Activated T-helper 1 cell treated with anti-CD3 and anti-CD28 coated beads, Interleukin-12 subunit alpha, Interleukin-12 subunit beta, Interleukin-2, Interleukin-4 antibody, amounts not matched to agents 30 ng/mL and 10 ng/mL and 1 ng/mL, durations not matched to agents 14 hours and 24 hours and 36 hours (primary cell): ENCODE results near the gene RAET1E. TPM values are rescaled to one million over a fixed set of nuclear protein-coding genes. Genes with fewer than 3 reads are reported as not detected.

Experiments used
- DNase-seq: peaks from one replicate; pipeline ENCODE4 v3.0.0; 2021; ENCODE audit warnings: low spot score
- H3K27ac Mint-ChIP-seq: one replicate; pipeline ENCODE4 v1.8.0; 2021; ENCODE audit warnings: mild to moderate bottlenecking, mixed read lengths
- H3K27me3 Mint-ChIP-seq: one replicate; pipeline ENCODE4 v1.8.0; 2022; ENCODE audit warnings: mild to moderate bottlenecking, moderate library complexity, mixed read lengths; ENCODE audit not compliant: insufficient read depth
- H3K36me3 Mint-ChIP-seq: one replicate; pipeline ENCODE4 v1.8.0; 2021; ENCODE audit warnings: low read depth, mixed read lengths
- H3K4me1 Mint-ChIP-seq: one replicate; pipeline ENCODE4 v1.8.0; 2021; ENCODE audit warnings: low read depth, mixed read lengths
- H3K4me3 Mint-ChIP-seq: one replicate; pipeline ENCODE4 v1.8.0; 2021; ENCODE audit warnings: mild to moderate bottlenecking, moderate library complexity, mixed read lengths
- H3K9me3 Mint-ChIP-seq: one replicate; pipeline ENCODE4 v1.8.0; 2021; ENCODE audit warnings: mixed read lengths
- intact Hi-C: fragments of 100-400 bp; cut with micrococcal nuclease; formaldehyde crosslinking; loops from one replicate; pipeline ENCODE4 v1.15.1; 2024
- total RNA-seq: library from RNA; stranded (reverse); gene quantifications from 2 replicates; pipeline ENCODE4 v1.2.3, GENCODE V29; 2022

RAET1E gene
- total RNA-seq, 1 donor from 2014 or later: not detected

- intact Hi-C loops: no loop called here
- Mint-ChIP-seq H3K4me3 (no peak overlapping the region), H3K27ac (no peak overlapping the region), H3K9me3 (no peaks in the 10 kb centered on the region), H3K36me3 (no peaks in the 10 kb centered on the region), H3K4me1 (peaks cover under 1% of the 10 kb centered on the region), H3K27me3 (peaks cover 36% of the 10 kb centered on the region)
- DNase-seq: no peak
These were observed 8.6 kb downstream of the RAET1E start for GRCh38 chr6:149889326-149889725.

GRCh38 chr6:149888659-149889058, 9.3 kb downstream of the RAET1E start:
- no peak for DNase-seq
- H3K4me1 Mint-ChIP-seq: no peaks in the 10 kb centered on the region
- H3K27me3 Mint-ChIP-seq: peaks cover 29% of the 10 kb centered on the region
- H3K9me3 Mint-ChIP-seq: no peaks in the 10 kb centered on the region
- no peak overlapping the region for H3K4me3 Mint-ChIP-seq
- intact Hi-C loops: no loop called here
- H3K36me3 Mint-ChIP-seq: no peaks in the 10 kb centered on the region
- no peak overlapping the region for H3K27ac Mint-ChIP-seq

DNA sequence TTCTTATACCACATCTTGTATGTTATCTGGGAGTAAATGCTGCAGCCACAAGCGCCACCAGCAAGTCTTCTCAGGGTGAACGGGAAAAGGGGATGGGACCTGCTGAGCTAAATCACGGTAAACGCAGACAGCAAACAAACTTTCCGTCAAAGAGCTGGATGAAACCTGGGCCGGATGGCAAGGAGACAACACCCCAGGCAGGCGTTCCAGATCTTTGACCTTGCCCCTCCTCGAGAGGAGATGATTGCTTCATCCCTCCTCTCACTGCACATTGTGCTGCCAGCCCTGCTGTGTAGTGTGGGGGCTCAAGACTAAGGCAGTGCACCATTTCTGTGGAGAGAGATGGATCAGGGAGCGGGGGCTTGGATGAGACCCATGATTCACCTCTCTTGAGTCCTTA, 9.8 kb downstream of the RAET1E start:
- Mint-ChIP-seq H3K36me3 (no peaks in the 10 kb centered on the region), H3K9me3 (no peaks in the 10 kb centered on the region), H3K27me3 (peaks cover 24% of the 10 kb centered on the region), H3K27ac (no peak overlapping the region), H3K4me3 (no peak overlapping the region), H3K4me1 (no peaks in the 10 kb centered on the region)
- no peak for DNase-seq
- intact Hi-C loops: no loop called here

- Mint-ChIP-seq H3K9me3 (no peaks in the 10 kb centered on the region), H3K27me3 (peaks cover 19% of the 10 kb centered on the region), H3K27ac (no peak overlapping the region), H3K36me3 (no peaks in the 10 kb centered on the region), H3K4me3 (no peak overlapping the region), H3K4me1 (no peaks in the 10 kb centered on the region)
- intact Hi-C loops: no loop called here
- no peak for DNase-seq
These were observed 10.6 kb downstream of the RAET1E start for GRCh38 chr6:149887343-149887742.

DNA sequence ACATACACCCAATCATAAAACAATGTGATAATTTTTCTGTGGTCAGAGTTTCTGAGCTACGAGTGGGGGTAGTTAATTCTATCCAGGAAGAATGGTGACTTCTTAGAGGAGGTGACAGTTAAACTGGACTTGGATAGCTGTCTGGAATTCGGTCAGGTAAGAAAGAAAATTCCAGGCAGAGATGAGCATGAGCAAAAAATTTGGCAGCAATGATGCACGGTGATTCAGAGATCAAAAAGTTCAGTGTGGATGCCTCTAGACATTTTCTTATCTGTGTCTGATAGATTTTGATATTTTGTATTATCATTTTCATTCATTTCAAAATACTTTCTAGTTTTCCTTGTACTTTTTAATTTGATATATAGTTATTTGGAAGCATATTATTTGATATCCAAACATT, 12.0 kb downstream of the RAET1E start:
- Mint-ChIP-seq H3K27me3 (peaks cover 12% of the 10 kb centered on the region), H3K9me3 (no peaks in the 10 kb centered on the region), H3K4me3 (no peak overlapping the region), H3K36me3 (no peaks in the 10 kb centered on the region), H3K27ac (no peak overlapping the region), H3K4me1 (no peaks in the 10 kb centered on the region)
- DNase-seq: no peak
- intact Hi-C loops: no loop called here

DNA sequence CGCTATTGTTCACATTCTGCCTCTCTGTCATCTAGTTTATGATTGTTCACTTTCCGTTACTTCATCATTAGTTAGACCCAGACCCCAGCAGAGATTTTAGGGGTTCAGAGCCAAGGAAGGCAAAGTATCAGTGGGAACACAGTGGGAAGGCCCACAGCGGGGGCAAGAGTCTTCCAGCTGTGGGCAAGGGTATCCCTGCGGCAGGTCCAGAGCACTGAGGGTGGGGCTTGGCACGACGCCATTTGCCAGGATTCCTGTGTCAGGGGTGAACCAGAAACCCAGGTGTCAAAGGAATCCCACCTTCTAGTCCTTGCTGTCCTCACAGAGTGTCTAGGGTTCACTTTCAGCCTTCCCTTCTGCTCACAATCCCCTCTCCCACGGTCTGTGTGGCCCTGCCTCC, 13.3 kb downstream of the RAET1E start:
- no peaks in the 10 kb centered on the region for H3K4me1 Mint-ChIP-seq
- H3K9me3 Mint-ChIP-seq: no peaks in the 10 kb centered on the region
- DNase-seq: no peak
- H3K4me3 Mint-ChIP-seq: no peak overlapping the region
- peaks cover 10% of the 10 kb centered on the region for H3K27me3 Mint-ChIP-seq
- H3K27ac Mint-ChIP-seq: no peak overlapping the region
- H3K36me3 Mint-ChIP-seq: no peaks in the 10 kb centered on the region
- intact Hi-C loops: no loop called here

- Mint-ChIP-seq H3K4me3 (no peak overlapping the region), H3K27ac (no peak overlapping the region), H3K27me3 (peaks cover 10% of the 10 kb centered on the region), H3K9me3 (no peaks in the 10 kb centered on the region), H3K36me3 (no peaks in the 10 kb centered on the region), H3K4me1 (no peaks in the 10 kb centered on the region)
- intact Hi-C loops: no loop called here
- no peak for DNase-seq
These were observed 13.7 kb downstream of the RAET1E start for GRCh38 chr6:149884215-149884614.

DNA sequence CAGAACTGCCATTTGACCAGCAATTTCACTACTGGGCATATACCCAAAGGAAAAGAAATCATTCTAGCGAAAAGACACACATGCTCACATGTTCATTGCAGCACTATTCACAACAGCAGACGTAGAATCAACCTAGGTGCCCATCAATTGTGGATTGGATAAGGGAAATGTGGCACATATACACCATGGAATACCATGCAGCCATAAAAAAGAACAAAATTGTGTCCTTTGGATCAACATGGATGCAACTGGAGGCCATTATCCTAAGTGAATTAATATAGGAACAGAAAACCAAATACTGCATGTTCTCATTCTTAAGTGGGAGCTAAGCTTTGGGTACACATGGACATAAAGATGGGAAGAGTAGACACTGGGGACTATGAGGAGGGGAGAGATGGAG, 16.1 kb downstream of the RAET1E start:
- H3K4me3 Mint-ChIP-seq: no peak overlapping the region
- H3K4me1 Mint-ChIP-seq: no peaks in the 10 kb centered on the region
- H3K27ac Mint-ChIP-seq: no peak overlapping the region
- H3K27me3 Mint-ChIP-seq: peaks cover 17% of the 10 kb centered on the region
- intact Hi-C loops: no loop called here
- no peaks in the 10 kb centered on the region for H3K9me3 Mint-ChIP-seq
- no peaks in the 10 kb centered on the region for H3K36me3 Mint-ChIP-seq
- no peak for DNase-seq

- intact Hi-C loops: no loop called here
These were observed 16.7 kb downstream of the RAET1E start for GRCh38 chr6:149881066-149881766.

DNA sequence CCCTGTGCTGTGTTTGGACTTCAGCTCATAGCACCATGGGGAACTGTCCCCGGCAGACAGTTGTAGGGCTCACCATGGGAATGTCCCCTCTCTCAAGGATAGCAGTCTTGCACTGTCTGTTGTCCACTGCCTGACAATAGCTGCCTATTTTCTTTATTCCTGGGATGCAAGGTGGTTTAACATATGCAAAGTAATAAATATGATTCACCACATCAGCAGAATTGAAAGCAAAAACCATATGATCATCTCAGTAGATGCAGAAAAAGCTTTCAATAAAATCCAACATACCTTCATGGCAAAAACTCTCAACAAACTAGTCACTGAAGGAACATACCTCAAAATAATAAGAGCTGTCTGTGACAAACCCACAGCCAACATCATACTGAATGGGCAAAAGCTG, 20.3 kb downstream of the RAET1E start:
- Mint-ChIP-seq H3K27me3 (peaks cover 29% of the 10 kb centered on the region), H3K4me1 (no peaks in the 10 kb centered on the region), H3K4me3 (no peak overlapping the region), H3K27ac (no peak overlapping the region), H3K9me3 (no peaks in the 10 kb centered on the region), H3K36me3 (no peaks in the 10 kb centered on the region)
- no peak for DNase-seq
- intact Hi-C loops: no loop called here

More at GRCh38 chr6:149881066-149881766, 16.7 kb downstream of the RAET1E start:
- Mint-ChIP-seq H3K4me1 (no peaks in the 10 kb centered on the region), H3K36me3 (no peaks in the 10 kb centered on the region), H3K27ac (no peak overlapping the region), H3K4me3 (no peak overlapping the region), H3K27me3 (peaks cover 20% of the 10 kb centered on the region), H3K9me3 (no peaks in the 10 kb centered on the region)
- DNase-seq: no peak

- DNase-seq: no peak
- H3K27ac Mint-ChIP-seq: no peak overlapping the region
- H3K27me3 Mint-ChIP-seq: peaks cover 33% of the 10 kb centered on the region
- no peaks in the 10 kb centered on the region for H3K4me1 Mint-ChIP-seq
- peaks cover 8% of the 10 kb centered on the region for H3K9me3 Mint-ChIP-seq
- no peak overlapping the region for H3K4me3 Mint-ChIP-seq
- no peaks in the 10 kb centered on the region for H3K36me3 Mint-ChIP-seq
- intact Hi-C loops: no loop called here
These were observed 21.5 kb downstream of the RAET1E start for GRCh38 chr6:149876241-149876933.

DNA sequence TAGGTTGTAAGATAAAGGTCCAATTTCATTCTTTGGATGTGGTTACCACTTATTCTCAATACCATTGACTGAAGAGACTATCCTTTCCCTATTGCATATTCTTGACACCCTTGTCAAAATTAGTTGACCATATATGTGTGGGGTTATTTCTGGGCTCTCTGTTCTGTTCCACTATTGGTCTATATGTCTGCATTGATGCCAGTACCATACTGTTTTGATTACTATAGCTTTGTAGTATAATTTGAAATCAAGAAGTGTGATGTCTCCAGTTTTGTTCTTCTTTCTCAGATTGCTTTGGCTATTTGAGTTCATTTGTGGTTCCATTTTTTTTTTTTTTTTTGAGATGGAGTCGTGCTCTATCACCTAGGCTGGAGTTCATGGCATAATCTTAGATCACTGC, 25.7 kb downstream of the RAET1E start:
- peaks cover 33% of the 10 kb centered on the region for H3K27me3 Mint-ChIP-seq

GRCh38 chr6:149871182-149871581, 26.7 kb downstream of the RAET1E start:
- Mint-ChIP-seq H3K36me3 (no peaks in the 10 kb centered on the region), H3K27ac (no peak overlapping the region), H3K27me3 (peaks cover 27% of the 10 kb centered on the region), H3K9me3 (peaks cover 8% of the 10 kb centered on the region), H3K4me3 (no peak overlapping the region), H3K4me1 (no peaks in the 10 kb centered on the region)
- intact Hi-C loops: no loop called here
- no peak for DNase-seq

More for the DNA sequence above, 25.7 kb downstream of the RAET1E start:
- Mint-ChIP-seq H3K4me1 (no peaks in the 10 kb centered on the region), H3K36me3 (no peaks in the 10 kb centered on the region), H3K9me3 (peaks cover 8% of the 10 kb centered on the region), H3K27ac (no peak overlapping the region), H3K4me3 (no peak overlapping the region)
- no peak for DNase-seq
- intact Hi-C loops: no loop called here
